A549 (cell line): ENCODE measurements around the gene KCNK6.

Experiments used
- CHD2 ChIP-seq: fragments of 150-350 bp; IDR thresholded peaks from 2 replicates; pipeline ENCODE4 v1.6.1; 2014; ENCODE audit warnings: low read length; ENCODE audit not compliant: partially characterized antibody
- POLR2A ChIP-seq: IDR thresholded peaks from 2 replicates; pipeline ENCODE4 v1.6.1; 2012; ENCODE audit warnings: mild to moderate bottlenecking, low read length

- TF ChIP-seq POLR2A (no peak), CHD2 (no peak)
These were observed 50.7 kb downstream of the KCNK6 start for GRCh38 chr19:38370299-38370698.
